ENCODE results near the gene PRCC. TPM values are rescaled to one million over a fixed set of nuclear protein-coding genes. Genes with fewer than 3 reads are reported as not detected.
A peak's percentile ranks its signal among the peaks of the same experiment; 100 is the strongest.

PRCC gene
- total and polyA plus RNA-seq, 8 donors, result 18.5 to 41.6 (median 21.8) TPM

DNA sequence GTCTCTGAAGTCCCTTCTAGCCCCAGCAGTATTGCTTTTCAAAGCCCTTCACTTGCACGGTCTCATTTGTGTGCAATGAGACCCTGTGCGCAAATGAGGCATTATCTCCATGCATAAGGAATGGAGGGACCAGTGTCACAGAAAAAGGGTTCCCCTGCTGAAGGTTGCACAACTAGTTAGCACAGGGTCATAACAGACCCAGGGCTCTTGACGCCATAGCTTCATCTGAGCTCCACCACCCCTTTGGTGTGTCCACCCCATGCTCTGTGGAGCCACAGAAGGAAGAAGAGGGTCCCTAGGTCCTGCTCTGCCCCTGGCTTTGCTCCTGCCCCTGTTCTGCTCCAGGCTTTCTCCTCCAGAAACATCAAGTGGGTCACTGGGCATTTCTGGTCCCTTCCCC lies 36.7 kb downstream of the PRCC start:
- FAIRE-seq (no peak), ATAC-seq (no peak), DNase-seq (no peak)
- 68 to 73% methylated on average over 3 of the region's 3 CpGs for WGBS, 2 donors
- TF ChIP-seq, protein P1, sequence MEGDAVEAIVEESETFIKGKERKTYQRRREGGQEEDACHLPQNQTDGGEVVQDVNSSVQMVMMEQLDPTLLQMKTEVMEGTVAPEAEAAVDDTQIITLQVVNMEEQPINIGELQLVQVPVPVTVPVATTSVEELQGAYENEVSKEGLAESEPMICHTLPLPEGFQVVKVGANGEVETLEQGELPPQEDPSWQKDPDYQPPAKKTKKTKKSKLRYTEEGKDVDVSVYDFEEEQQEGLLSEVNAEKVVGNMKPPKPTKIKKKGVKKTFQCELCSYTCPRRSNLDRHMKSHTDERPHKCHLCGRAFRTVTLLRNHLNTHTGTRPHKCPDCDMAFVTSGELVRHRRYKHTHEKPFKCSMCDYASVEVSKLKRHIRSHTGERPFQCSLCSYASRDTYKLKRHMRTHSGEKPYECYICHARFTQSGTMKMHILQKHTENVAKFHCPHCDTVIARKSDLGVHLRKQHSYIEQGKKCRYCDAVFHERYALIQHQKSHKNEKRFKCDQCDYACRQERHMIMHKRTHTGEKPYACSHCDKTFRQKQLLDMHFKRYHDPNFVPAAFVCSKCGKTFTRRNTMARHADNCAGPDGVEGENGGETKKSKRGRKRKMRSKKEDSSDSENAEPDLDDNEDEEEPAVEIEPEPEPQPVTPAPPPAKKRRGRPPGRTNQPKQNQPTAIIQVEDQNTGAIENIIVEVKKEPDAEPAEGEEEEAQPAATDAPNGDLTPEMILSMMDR (IDR thresholded peaks at IDR 0.05), result no peak
- Histone ChIP-seq H3K4me3 (no peak overlapping the region), H3K36me3 (peaks cover 0 to 22% (median 5%) of the 10 kb centered on the region in 3 donors), H3K27ac (no peak overlapping the region), H3K27me3 (no peaks in the 10 kb centered on the region), H3K4me1 (no peaks in the 10 kb centered on the region), H3K9me3 (no peaks in the 10 kb centered on the region)
- intact Hi-C loops (cut with DNase I), result no loop called here

DNA sequence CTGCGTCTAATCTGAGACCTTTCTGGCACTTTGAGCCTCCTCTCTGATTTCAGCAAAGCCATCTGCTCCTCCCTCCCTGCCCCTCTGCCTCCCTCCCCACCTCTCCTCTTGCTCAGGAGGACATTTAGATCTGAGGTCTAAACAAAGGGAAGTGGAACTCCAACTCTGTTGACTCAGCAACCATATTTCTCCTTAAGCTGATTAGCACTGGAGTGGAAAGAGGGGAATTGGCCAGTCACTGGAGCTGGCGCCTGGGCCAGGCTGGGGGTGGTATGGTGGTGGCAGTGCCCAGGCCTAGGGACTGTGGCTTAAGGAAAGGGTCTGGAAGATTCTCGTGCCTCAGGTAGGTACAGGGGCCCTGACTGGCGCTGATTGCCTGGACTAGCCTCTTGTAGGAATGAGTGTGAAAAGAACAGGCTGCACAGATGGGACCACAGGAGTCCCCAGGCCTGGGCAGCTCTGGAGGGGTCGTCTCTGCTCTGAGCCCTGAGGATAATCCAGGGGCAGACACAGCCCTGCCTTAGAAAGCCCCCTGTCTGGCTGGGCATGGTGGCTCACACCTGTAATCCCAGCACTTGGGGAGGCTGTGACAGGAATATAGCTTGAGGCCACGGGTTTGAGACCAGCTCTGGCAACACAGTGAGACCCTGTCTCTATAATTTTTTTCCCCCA lies 37.4 kb downstream of the PRCC start:
- no peak for DNase-seq
- TF ChIP-seq, protein P1 (IDR thresholded peaks at IDR 0.05), result no peak
- no peaks in the 10 kb centered on the region for H3K9me3 ChIP-seq
- H3K36me3 ChIP-seq, result peaks cover 0 to 16% (median 5%) of the 10 kb centered on the region in 3 donors
- no peak for FAIRE-seq
- intact Hi-C loops (cut with DNase I), result no loop called here
- ATAC-seq, result peak in 3 of 4 donors; percentile 60 to 73 (median 62)
- no peak overlapping the region for H3K4me3 ChIP-seq
- H3K27me3 ChIP-seq, result no peaks in the 10 kb centered on the region
- 59% methylated on average over 6 of the region's 6 CpGs for WGBS, 2 donors
- no peak overlapping the region for H3K27ac ChIP-seq
- no peaks in the 10 kb centered on the region for H3K4me1 ChIP-seq

DNA sequence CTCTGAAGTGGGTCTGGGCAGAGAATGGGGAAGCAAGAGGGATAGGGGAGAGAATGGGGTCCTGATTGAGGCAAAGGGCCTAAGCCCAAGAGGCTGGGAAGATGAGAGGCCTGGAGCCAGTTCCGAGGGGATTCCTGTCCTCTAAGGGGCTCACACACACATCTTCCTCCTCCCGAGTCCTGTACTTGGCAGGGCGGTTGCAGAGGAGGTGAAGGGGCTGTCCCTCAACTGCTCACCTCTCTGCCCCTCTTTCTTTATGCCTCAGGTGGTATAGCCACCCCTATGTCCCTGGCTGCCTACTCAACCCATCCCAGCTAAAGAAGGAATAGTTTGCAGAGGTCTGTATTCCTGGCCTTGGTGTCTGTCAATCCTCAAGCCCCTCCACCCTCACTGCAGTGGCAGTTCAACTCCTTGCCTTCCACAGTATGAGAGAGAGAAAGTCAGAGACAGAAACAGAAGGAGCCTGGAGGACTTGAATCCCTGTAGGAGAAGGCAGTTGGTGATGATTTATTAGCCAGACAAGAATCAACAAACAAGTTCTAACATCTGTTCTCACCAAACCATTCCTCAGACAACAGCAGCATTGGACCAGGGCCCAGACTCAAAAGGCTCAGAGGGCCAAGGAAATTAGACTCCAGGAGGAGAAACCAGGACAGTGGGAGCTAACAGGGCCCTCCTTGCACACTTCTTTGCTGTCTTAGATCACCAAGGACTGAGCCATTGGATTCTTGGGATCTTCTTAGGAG lies 38.6 kb downstream of the PRCC start:
- no peaks in the 10 kb centered on the region for H3K4me1 ChIP-seq
- TF ChIP-seq, protein P1 (IDR thresholded peaks at IDR 0.05), result no peak
- FAIRE-seq, result no peak
- intact Hi-C loops (cut with DNase I), result no loop called here
- peak in 2 of 4 donors; percentile 14 to 25 for ATAC-seq
- peaks cover 0 to 4% (median 0%) of the 10 kb centered on the region in 3 donors for H3K36me3 ChIP-seq
- no peak overlapping the region for H3K27ac ChIP-seq
- WGBS, 2 donors, result 92 to 97% methylated on average over 3 of the region's 3 CpGs
- DNase-seq, result no peak
- H3K9me3 ChIP-seq, result no peaks in the 10 kb centered on the region
- no peak overlapping the region for H3K4me3 ChIP-seq
- H3K27me3 ChIP-seq, result no peaks in the 10 kb centered on the region

DNA sequence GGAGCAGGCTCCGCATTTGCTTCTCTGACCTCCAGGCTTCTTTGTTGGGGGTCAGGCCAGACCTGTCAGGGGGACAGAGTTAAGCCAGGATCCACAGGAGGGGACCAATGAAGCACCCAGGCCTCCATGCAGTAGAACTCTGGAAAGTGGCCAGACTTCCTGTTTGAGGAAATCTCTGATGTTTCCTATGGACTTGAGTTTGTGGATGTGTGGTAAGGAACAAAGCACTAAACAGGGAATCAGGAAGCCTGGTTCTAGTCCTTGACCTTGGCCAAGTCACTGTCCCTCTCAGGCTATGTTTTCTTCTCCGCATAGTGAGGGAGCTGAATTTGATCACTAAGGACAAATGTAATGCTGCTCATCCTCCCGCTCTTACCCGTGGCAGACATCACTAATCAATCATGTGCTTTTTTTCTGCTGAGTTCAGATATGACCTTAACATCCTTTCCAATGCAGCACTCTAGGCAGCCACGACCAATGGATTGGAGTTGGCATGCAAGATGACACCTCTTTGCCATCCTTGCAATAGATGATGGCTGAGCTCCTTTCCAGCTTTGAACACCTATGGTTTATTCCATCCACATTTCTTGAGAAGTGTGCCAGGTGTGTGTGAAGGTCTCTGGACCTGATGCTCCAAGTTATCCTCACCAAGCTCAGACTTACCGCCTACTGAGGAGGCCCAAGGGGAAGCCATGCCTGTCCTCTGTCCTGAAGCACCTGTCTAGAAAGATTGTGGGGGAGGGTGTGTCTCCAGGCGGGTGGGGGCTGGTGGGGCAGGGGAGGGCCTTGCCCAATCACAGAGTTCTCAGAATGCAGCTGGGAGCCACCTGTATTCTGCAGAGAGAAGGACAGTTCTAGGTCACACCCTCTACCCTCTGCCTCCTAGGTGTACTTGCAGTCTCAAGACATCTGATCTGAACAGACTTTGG lies 39.4 kb downstream of the PRCC start:
- Histone ChIP-seq H3K9me3 (no peaks in the 10 kb centered on the region), H3K27ac (no peak overlapping the region), H3K36me3 (no peaks in the 10 kb centered on the region), H3K4me3 (no peak overlapping the region), H3K4me1 (no peaks in the 10 kb centered on the region), H3K27me3 (no peaks in the 10 kb centered on the region)
- FAIRE-seq (no peak), DNase-seq (no peak), ATAC-seq (no peak)
- TF ChIP-seq, protein P1 (IDR thresholded peaks at IDR 0.05), result no peak
- intact Hi-C loops (cut with DNase I), result no loop called here
- WGBS, 2 donors, result 79% methylated on average over 7 of the region's 7 CpGs
